Measurements from ENCODE around the gene ANXA4.

DNA sequence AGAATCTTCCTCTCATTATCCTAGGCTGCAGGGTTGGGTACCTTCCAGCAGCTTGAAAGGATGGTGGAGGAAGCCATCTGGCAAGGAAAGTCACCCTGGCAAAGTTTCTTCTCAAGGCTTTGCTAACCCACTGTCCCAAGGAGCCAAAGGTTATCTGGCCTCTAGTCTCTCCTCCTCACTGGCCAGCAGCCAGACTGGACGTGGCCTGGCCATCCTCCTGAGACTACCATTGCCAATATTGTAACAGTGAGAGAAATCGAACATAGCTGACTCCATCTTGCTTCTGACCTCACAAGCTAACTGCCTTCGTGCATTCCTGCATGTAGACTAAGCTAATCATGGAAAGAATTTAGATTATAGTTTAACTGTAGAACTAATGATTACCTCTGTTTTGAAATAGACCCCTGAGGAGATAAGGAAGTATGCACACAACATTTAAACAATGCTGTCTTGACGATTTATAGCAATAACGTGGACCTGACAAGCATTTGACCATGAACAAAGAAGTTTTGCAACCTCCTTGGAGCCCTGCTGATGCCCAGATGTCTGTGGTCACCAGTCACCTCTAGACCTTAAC is 7.8 kb upstream of the ANXA4 start:
- no peak for TF ChIP-seq ELF4 (CRISPR knock-in tag; IDR thresholded peaks at IDR 0.05; ENCODE audit: low read depth)
- TF ChIP-seq, protein P1, sequence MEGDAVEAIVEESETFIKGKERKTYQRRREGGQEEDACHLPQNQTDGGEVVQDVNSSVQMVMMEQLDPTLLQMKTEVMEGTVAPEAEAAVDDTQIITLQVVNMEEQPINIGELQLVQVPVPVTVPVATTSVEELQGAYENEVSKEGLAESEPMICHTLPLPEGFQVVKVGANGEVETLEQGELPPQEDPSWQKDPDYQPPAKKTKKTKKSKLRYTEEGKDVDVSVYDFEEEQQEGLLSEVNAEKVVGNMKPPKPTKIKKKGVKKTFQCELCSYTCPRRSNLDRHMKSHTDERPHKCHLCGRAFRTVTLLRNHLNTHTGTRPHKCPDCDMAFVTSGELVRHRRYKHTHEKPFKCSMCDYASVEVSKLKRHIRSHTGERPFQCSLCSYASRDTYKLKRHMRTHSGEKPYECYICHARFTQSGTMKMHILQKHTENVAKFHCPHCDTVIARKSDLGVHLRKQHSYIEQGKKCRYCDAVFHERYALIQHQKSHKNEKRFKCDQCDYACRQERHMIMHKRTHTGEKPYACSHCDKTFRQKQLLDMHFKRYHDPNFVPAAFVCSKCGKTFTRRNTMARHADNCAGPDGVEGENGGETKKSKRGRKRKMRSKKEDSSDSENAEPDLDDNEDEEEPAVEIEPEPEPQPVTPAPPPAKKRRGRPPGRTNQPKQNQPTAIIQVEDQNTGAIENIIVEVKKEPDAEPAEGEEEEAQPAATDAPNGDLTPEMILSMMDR (IDR thresholded peaks at IDR 0.05) = no peak
- no peak for TF ChIP-seq CREM (CRISPR knock-in tag; IDR thresholded peaks at IDR 0.05)
